K562 (cell line): ENCODE results near the gene TPBGL. TPM values are rescaled to one million over a fixed set of nuclear protein-coding genes. Genes with fewer than 3 reads are reported as not detected.

Source experiments
- ATAC-seq: fragments of 200-7000 bp; cut with Tn5 transposase; 3 replicates; pipeline ENCODE4 v1.9.1; 2020; ENCODE audit warnings: moderate library complexity
- BruUV-seq: library from RNA; stranded (reverse); fragments of 400-500 nt; replicated peaks from 2 replicates; lab custom pipeline; 2021; lab: Mats Ljungman, UMichigan
- CTCF ChIA-PET: fragments of 300-600 bp; formaldehyde crosslinking; extraction: SDS; loops from one replicate; lab custom pipeline; 2021; ENCODE audit warnings: low intra/inter-chr PET ratio; lab: Yijun Ruan, JAX
- POLR2A ChIA-PET: fragments of 300-600, 350-650 bp; sonication (Branson Sonifier 250); formaldehyde crosslinking; extraction: SDS; loops from one replicate; lab custom pipeline; 2021; ENCODE audit warnings: antibody characterized with exemption, inconsistent platforms; lab: Yijun Ruan, JAX
- DNase-seq, 4 experiments: peaks; one replicate each; pipeline versions ENCODE4 v3.0.0 to v3.0.0-alpha.2; 2011 to 2018; ENCODE audit warnings: low spot score in 3 of 4, mixed read lengths in 3 of 4; ENCODE audit errors: extremely low read depth in 1 of 4
- FAIRE-seq: peaks from 2 replicates; lab custom pipeline; 2011; peaks lifted over from hg19 to GRCh38; lab: Jason Lieb, UNC
- H2AFZ ChIP-seq: 2 replicates; pipeline ENCODE4 v1.6.0; 2011; ENCODE audit warnings: low read depth, low read length, control low read depth, inconsistent platforms
- H3K27ac ChIP-seq: fragments of 200-600 bp; 3 replicates; pipeline ENCODE4 v1.8.0; 2011; ENCODE audit warnings: low read depth, mild to moderate bottlenecking, control low read depth, inconsistent platforms, low read length, moderate library complexity, mixed read lengths; ENCODE audit errors: extremely low read depth
- H3K27me3 ChIP-seq, 2 experiments: fragments of 300-600 bp in 1 of 2; 2 replicates in 1 of 2; 3 replicates in 1 of 2; pipeline versions ENCODE4 v1.6.0 to v1.8.0; 2011; ENCODE audit warnings: inconsistent platforms in 2 of 2, low read length in 2 of 2, mild to moderate bottlenecking in 1 of 2, mixed read lengths in 1 of 2, moderate library complexity in 1 of 2; ENCODE audit not compliant: control insufficient read depth in 2 of 2, insufficient read depth in 2 of 2
- H3K36me3 ChIP-seq: fragments of 300-600 bp; 3 replicates; pipeline ENCODE4 v1.8.0; 2011; ENCODE audit warnings: mild to moderate bottlenecking, low read length, inconsistent platforms; ENCODE audit not compliant: control insufficient read depth, insufficient read depth
- H3K4me1 ChIP-seq, 2 experiments: fragments of 200-600 bp in 1 of 2; replicated peaks in 1 of 2; 2 replicates in 1 of 2; 3 replicates in 1 of 2; pipeline versions ENCODE4 v1.5.1 to v1.8.0; 2011; ENCODE audit warnings: inconsistent platforms in 2 of 2, low read length in 2 of 2, mild to moderate bottlenecking in 1 of 2, mixed read lengths in 1 of 2, moderate library complexity in 1 of 2; ENCODE audit not compliant: control insufficient read depth in 2 of 2, insufficient read depth in 2 of 2
- H3K4me2 ChIP-seq: 2 replicates; pipeline ENCODE4 v1.6.1; 2011; ENCODE audit warnings: low read length, control low read depth, inconsistent platforms, mixed read lengths; ENCODE audit not compliant: insufficient read depth
- H3K4me3 ChIP-seq: fragments of 200-600 bp; sonication (generic), shearing (Covaris generic); 2 replicates; pipeline ENCODE4 v1.5.1; 2016; ENCODE audit warnings: control low read depth, inconsistent platforms
- H3K79me2 ChIP-seq: fragments of 200-600 bp; 3 replicates; pipeline ENCODE4 v1.8.0; 2011; ENCODE audit warnings: low read length, inconsistent platforms; ENCODE audit not compliant: control insufficient read depth, insufficient read depth
- H3K9ac ChIP-seq, 2 experiments: 2 replicates each; pipeline versions ENCODE4 v1.6.0 to v1.6.1; 2011; ENCODE audit warnings: low read depth in 2 of 2, low read length in 2 of 2, control low read depth in 1 of 2, inconsistent platforms in 1 of 2, mild to moderate bottlenecking in 1 of 2, mixed read lengths in 1 of 2; ENCODE audit not compliant: insufficient read depth in 1 of 2
- H3K9me1 ChIP-seq: one replicate; pipeline ENCODE4 v1.6.0; 2011; ENCODE audit warnings: inconsistent platforms, mild to moderate bottlenecking, low read length, moderate library complexity; ENCODE audit not compliant: control insufficient read depth, insufficient read depth
- H3K9me3 ChIP-seq: replicated peaks from 2 replicates; pipeline ENCODE4 v1.5.1; 2011; ENCODE audit warnings: low read depth, low read length, inconsistent platforms; ENCODE audit not compliant: control insufficient read depth, insufficient read depth
- H4K20me1 ChIP-seq: replicated peaks from 2 replicates; pipeline ENCODE4 v1.6.1; 2011; ENCODE audit warnings: low read length, inconsistent platforms, mixed read lengths; ENCODE audit not compliant: control insufficient read depth, insufficient read depth
- ADNP ChIP-seq: fragments of 200-800 bp; sonication (Bioruptor generic); IDR thresholded peaks from 2 replicates; pipeline ENCODE4 v1.6.1; 2016; ENCODE audit warnings: missing genetic modification characterization, missing compliant biosample characterization
- BCOR ChIP-seq: fragments of 450-650 bp; IDR thresholded peaks from 2 replicates; pipeline ENCODE4 v1.6.1; 2016
- BHLHE40 ChIP-seq: IDR thresholded peaks from 2 replicates; pipeline ENCODE4 v1.6.1; 2011; ENCODE audit warnings: low read length, improper control_type of control experiment
- HDAC2 ChIP-seq: fragments of 450-650 bp; IDR thresholded peaks from 2 replicates; pipeline ENCODE4 v1.6.1; 2016; ENCODE audit warnings: mild to moderate bottlenecking
- HSF4 ChIP-seq: fragments of 250-450 bp; sonication (Bioruptor Pico); IDR thresholded peaks from 2 replicates; pipeline ENCODE4 v2.1.2; 2022; ENCODE audit warnings: mild to moderate bottlenecking, moderate library complexity, borderline replicate concordance
- KDM1A ChIP-seq, 2 experiments: fragments of 450-650 bp; IDR thresholded peaks; 2 replicates each; pipeline ENCODE4 v1.6.1; 2016; ENCODE audit warnings: mild to moderate bottlenecking in 2 of 2
- PTBP1 ChIP-seq: fragments of 200-400 bp; formaldehyde crosslinking; IDR thresholded peaks from 2 replicates; pipeline ENCODE4 v1.6.1; 2017; ENCODE audit warnings: low read depth, low read length
- RBM25 ChIP-seq: fragments of 200-400 bp; formaldehyde crosslinking; IDR thresholded peaks from 2 replicates; pipeline ENCODE4 v1.6.1; 2018; ENCODE audit warnings: low read length, low read depth, moderate library complexity; ENCODE audit not compliant: severe bottlenecking
- RCOR1 ChIP-seq, 2 experiments: IDR thresholded peaks; 2 replicates each; pipeline ENCODE4 v1.6.1; 2012; ENCODE audit warnings: low read depth in 2 of 2, low read length in 2 of 2, borderline replicate concordance in 1 of 2, improper control_type of control experiment in 1 of 2
- SMARCA5 ChIP-seq: fragments of 450-650 bp; IDR thresholded peaks from 2 replicates; pipeline ENCODE4 v1.6.1; 2016
- ZNF324 ChIP-seq: fragments of 250-450 bp; sonication (Bioruptor Pico); IDR thresholded peaks from 2 replicates; pipeline ENCODE4 v1.4.0; 2020; ENCODE audit warnings: mild to moderate bottlenecking
- ZNF75A ChIP-seq: fragments of 450-650 bp; formaldehyde crosslinking; IDR thresholded peaks from 2 replicates; pipeline ENCODE4 v1.4.0; 2020; ENCODE audit warnings: mild to moderate bottlenecking
- ZSCAN32 ChIP-seq: fragments of 450-650 bp; formaldehyde crosslinking; IDR thresholded peaks from 2 replicates; pipeline ENCODE4 v1.4.0; 2020; ENCODE audit warnings: mild to moderate bottlenecking, moderate library complexity
- WGBS: fragments of 100-300 bp; shearing (Covaris generic); methylation state at CpG from one replicate; pipeline ENCODE4 v1.1.6; 2016; ENCODE audit warnings: low coverage, mixed read lengths; ENCODE audit not compliant: insufficient coverage; ENCODE audit errors: missing lambda C conversion rate; 5-methylcytosine and 5-hydroxymethylcytosine counted together
- in situ Hi-C: fragments of 300-500 bp; cut with MboI; formaldehyde crosslinking; loops from 4 replicates; pipeline ENCODE4 v1.15.0; 2018; ENCODE audit warnings: inconsistent platforms, mixed read lengths
- intact Hi-C: fragments of 100-400 bp; cut with micrococcal nuclease; formaldehyde crosslinking; loops from 2 replicates; pipeline ENCODE4 v1.14.2; 2022
- polyA plus RNA-seq, 8 experiments: library from polyadenylated mRNA; depleted of rRNA in 4 of 8; stranded (reverse) in 5 of 8; unstranded in 3 of 8; fragments of >200 nt; fragmentation: Nextera tagmentation in 2 of 8; fragmentation: Illumina TruSeq in 1 of 8; extraction: Ambion mirVana in 2 of 8; extraction: Trizol in 1 of 8; gene quantifications; 2 replicates each; pipeline versions ENCODE4 v1.2.1 to v1.2.3, GENCODE V29; 2011 to 2014; ENCODE audit warnings: inconsistent platforms in 1 of 8, missing spikeins in 1 of 8
- total RNA-seq, 7 experiments: library from RNA; depleted of rRNA in 6 of 7; stranded (reverse); fragments of >200 nt in 6 of 7; fragmentation: Illumina TruSeq in 2 of 7; extraction: Trizol in 2 of 7; gene quantifications; 2 replicates each; pipeline versions ENCODE4 v1.2.1 to v1.2.3, GENCODE V29; 2011 to 2021; ENCODE audit warnings: low replicate concordance in 1 of 7
- TF ChIP-seq, protein P1 (sequence below), 2 experiments: IDR thresholded peaks; 2 replicates each; pipeline ENCODE4 v1.6.1; 2011; ENCODE audit warnings: borderline replicate concordance in 1 of 2, control low read depth in 1 of 2, low read depth in 1 of 2, low read length in 1 of 2, mild to moderate bottlenecking in 1 of 2, mixed read lengths in 1 of 2, moderate library complexity in 1 of 2; ENCODE audit not compliant: insufficient read depth in 1 of 2, insufficient read length in 1 of 2, poor library complexity in 1 of 2, severe bottlenecking in 1 of 2; ENCODE audit errors: extremely low read depth in 1 of 2

The TPBGL gene
- total and polyA plus RNA-seq, 9 of the 15 experiments (the other 6 are each of a cell fraction or from before 2014, with no cell fraction given) = 0.04 to 0.11 (median 0.06) TPM; not detected in 6

- Histone ChIP-seq H3K4me2 (no peak overlapping the region), H3K4me1 (peaks cover 0 to 7% of the 10 kb centered on the region in 2 experiments; a peak in 1 of 5 replicates), H3K27me3 (no peaks in the 10 kb centered on the region), H2AFZ (no peak overlapping the region), H3K27ac (no peak overlapping the region), H3K79me2 (no peaks in the 10 kb centered on the region), H3K4me3 (no peak overlapping the region), H3K9me1 (peaks cover 4% of the 10 kb centered on the region), H3K9me3 (no peaks in the 10 kb centered on the region), H4K20me1 (peaks cover 2% of the 10 kb centered on the region; the same call in 1 of the 2 replicates), H3K36me3 (peaks cover 82% of the 10 kb centered on the region; the same call in 2 of the 3 replicates), H3K9ac (peak overlapping the region in 1 of 2 experiments; percentile 21; a peak in 1 of 4 replicates)
- FAIRE-seq (no peak), DNase-seq (no peak), ATAC-seq (no peak)
- in situ Hi-C loops = no loop called here
- 65% methylated on average over 10 of the region's 10 CpGs for WGBS
- ChIA-PET CTCF (interaction anchor here (2.1 to 3.6 kb wide), 2 partner anchors 103 to 107 kb away, joined by 8 to 49 read pairs; no protein-coding TSS in a partner anchor), POLR2A (interaction anchor here (0.6 kb wide), 1 partner anchor 118 kb away, joined by 3 read pairs; no protein-coding TSS in a partner anchor)
- no TSS peak for BruUV-seq
- intact Hi-C loops = loop anchor here (2.0 kb wide), 1 partner anchor 251 kb away; no protein-coding TSS in a partner anchor
- 0 out of 2 replicates have a peak, but pooled peaks have one; percentile 22 for TF ChIP-seq HDAC2
- TF ChIP-seq BCOR = peak; percentile 85
- no peak for TF ChIP-seq ZNF75A (CRISPR knock-in tag)
- TF ChIP-seq ZSCAN32 (CRISPR knock-in tag) = no peak
- TF ChIP-seq RCOR1 (IDR thresholded peaks at IDR 0.05; ENCODE audit: borderline replicate concordance in 1 of 2, low read depth in 2 of 2, low read length in 2 of 2) = peak in 1 of 2 experiments; percentile 63; a peak in 1 of 4 replicates
- no peak for TF ChIP-seq ZNF324 (CRISPR knock-in tag)
- TF ChIP-seq BHLHE40 = peak; percentile 49; the same call in 1 of the 2 replicates
- TF ChIP-seq, protein P1, sequence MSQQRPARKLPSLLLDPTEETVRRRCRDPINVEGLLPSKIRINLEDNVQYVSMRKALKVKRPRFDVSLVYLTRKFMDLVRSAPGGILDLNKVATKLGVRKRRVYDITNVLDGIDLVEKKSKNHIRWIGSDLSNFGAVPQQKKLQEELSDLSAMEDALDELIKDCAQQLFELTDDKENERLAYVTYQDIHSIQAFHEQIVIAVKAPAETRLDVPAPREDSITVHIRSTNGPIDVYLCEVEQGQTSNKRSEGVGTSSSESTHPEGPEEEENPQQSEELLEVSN (IDR thresholded peaks at IDR 0.05; ENCODE audit: borderline replicate concordance in 1 of 2, extremely low read depth in 1 of 2, insufficient read depth in 1 of 2, insufficient read length in 1 of 2, low read depth in 1 of 2, low read length in 1 of 2, poor library complexity in 1 of 2, severe bottlenecking in 1 of 2) = no peak
- TF ChIP-seq RBM25 = peak; percentile 89
- 0 out of 2 replicates have a peak, but pooled peaks have one; percentile 42 for TF ChIP-seq PTBP1
- TF ChIP-seq HSF4 (CRISPR knock-in tag) = no peak
- peak; percentile 39; the same call in 1 of the 2 replicates for TF ChIP-seq SMARCA5
- peak; percentile 36 to 68; a peak in 2 of 4 replicates for TF ChIP-seq KDM1A (IDR thresholded peaks at IDR 0.05)
- peak; percentile 78 for TF ChIP-seq ADNP (tag)
Measured at GRCh38 chr11:75281469-75282095, 41.0 kb downstream of the TPBGL start.
